Heart left ventricle (tissue), 16 donors: ENCODE measurements around the gene ZDHHC14. TPM values are rescaled to one million over a fixed set of nuclear protein-coding genes. Genes with fewer than 3 reads are reported as not detected.

ENCODE experiments used
- ATAC-seq, 4 donors: fragments of 200-7000 bp; cut with Tn5 transposase; one replicate each; pipeline ENCODE4 v1.9.1; 2020 to 2022; ENCODE audit warnings: moderate library complexity in 4 of 4, mild to moderate bottlenecking in 3 of 4, moderate number of reproducible peaks in 1 of 4
- DNase-seq, 5 donors: peaks; one replicate each; pipeline ENCODE4 v3.0.0-alpha.2; 2020
- H3K27ac ChIP-seq, 12 donors: fragments of 200-600 bp; sonication (generic) in 4 of 12; one replicate each; pipeline versions ENCODE4 v1.5.0 to v1.8.0; 2016 to 2022; ENCODE audit warnings: mild to moderate bottlenecking in 2 of 12
- H3K27me3 ChIP-seq, 9 donors: fragments of 200-600 bp; sonication (generic) in 2 of 9; one replicate each; pipeline versions ENCODE4 v1.5.1 to v1.8.0; 2016 to 2022; ENCODE audit warnings: mild to moderate bottlenecking in 3 of 9
- H3K36me3 ChIP-seq, 9 donors: fragments of 200-600 bp; sonication (generic) in 2 of 9; one replicate each; pipeline versions ENCODE4 v1.5.0 to v1.8.0; 2018 to 2022; ENCODE audit warnings: mild to moderate bottlenecking in 2 of 9
- H3K4me1 ChIP-seq, 12 donors: fragments of 200-600 bp; sonication (generic) in 4 of 12; one replicate each; pipeline versions ENCODE4 v1.5.0 to v1.8.0; 2016 to 2022; ENCODE audit warnings: mild to moderate bottlenecking in 3 of 12
- H3K4me3 ChIP-seq, 12 donors: fragments of 200-600 bp; sonication (generic) in 4 of 12; one replicate each; pipeline versions ENCODE4 v1.5.0 to v1.8.0; 2017 to 2022; ENCODE audit warnings: mild to moderate bottlenecking in 9 of 12, moderate library complexity in 4 of 12
- H3K9me3 ChIP-seq, 12 donors: fragments of 200-600 bp; sonication (generic) in 4 of 12; one replicate each; pipeline versions ENCODE4 v1.5.0 to v1.8.0; 2016 to 2022; ENCODE audit warnings: mild to moderate bottlenecking in 1 of 12
- POLR2A ChIP-seq, 2 donors: fragments of 450-650 bp; IDR thresholded peaks; one replicate each; pipeline ENCODE4 v1.6.1; 2017; ENCODE audit warnings: antibody characterized with exemption in 2 of 2, mild to moderate bottlenecking in 2 of 2, moderate library complexity in 2 of 2
- WGBS, 4 donors: extraction: QIAGEN DNeasy Blood & Tissue Kit in 2 of 4; methylation state at CpG; one replicate each; pipeline versions ENCODE4 v1.1.5 to v1.1.7; 2013 to 2018; 5-methylcytosine and 5-hydroxymethylcytosine counted together
- intact Hi-C, 10 donors: fragments of 100-400 bp; cut with DNase I; formaldehyde crosslinking; loops; one replicate each; pipeline versions ENCODE4 v1.11.1 to v1.14.2; 2022
- polyA plus RNA-seq, 2 donors: library from polyadenylated mRNA; stranded (reverse); fragments of 200-250 nt; gene quantifications; one replicate each; pipeline ENCODE4 v1.2.3, GENCODE V29; 2013
- total RNA-seq, 9 donors: library from RNA; depleted of rRNA in 2 of 9; stranded (reverse); fragments of >200 nt in 2 of 9; fragmentation: NEBNext Ultra II Directional in 3 of 9; extraction: Animal tissue kit (Norgen Biotek cat#: 25700) in 3 of 9; gene quantifications; one replicate each; pipeline versions ENCODE4 v1.1.0 to v1.2.4, GENCODE V29; 2016 to 2023
- TF ChIP-seq, protein P1 (sequence below), 12 donors: fragments of 200-600 bp; sonication (generic) in 4 of 12; IDR thresholded peaks; one replicate each; pipeline versions ENCODE4 v1.5.0 to v1.8.0; 2018 to 2022; ENCODE audit warnings: antibody characterized with exemption in 12 of 12, mild to moderate bottlenecking in 5 of 12
- donor health status: ischemic (EF 13 %, LVEDD 7.1; RV severe dilation, severe dysfunction).
- donor health status: healthy with polysubstance abuse.
- donor health status: DM: no; HTN: yes; CAD: no.
- donor health status: DM: no; HTN: no; CAD: no.
- donor health status: ischemic (EF 25% LVEDD 6.9; RV normal size, moderate dysfunction).
- donor health status: ischemic (EF 25% LVEDD 5.7; RV mildly dilated, moderate dysfunction).
- donor health status: healthy.
- donor health status: DM: yes; HTN: yes; CAD: no.
- donor health status: ischemic (EF 35%, LVEDD 5.7; RV mildly dilated, moderate dysfunction).
- donor health status: nonischemic (EF 11% LVEDD 7.7; RV severe dilation, severe dysfunction).
- donor health status: DM: yes; HTN: yes; CAD: no.
- donor health status: PGD.
- donor health status: ischemic (EF 29% LVEDD 5.4; RV normal size, mild dysfunction).
- donor health status: nonischemic (EF 23%, LVEDD 6.1; RV moderate dilation, normal function).

Gene ZDHHC14
- total and polyA plus RNA-seq, 11 donors, result 7.0 to 25.8 (median 15.4) TPM

DNA sequence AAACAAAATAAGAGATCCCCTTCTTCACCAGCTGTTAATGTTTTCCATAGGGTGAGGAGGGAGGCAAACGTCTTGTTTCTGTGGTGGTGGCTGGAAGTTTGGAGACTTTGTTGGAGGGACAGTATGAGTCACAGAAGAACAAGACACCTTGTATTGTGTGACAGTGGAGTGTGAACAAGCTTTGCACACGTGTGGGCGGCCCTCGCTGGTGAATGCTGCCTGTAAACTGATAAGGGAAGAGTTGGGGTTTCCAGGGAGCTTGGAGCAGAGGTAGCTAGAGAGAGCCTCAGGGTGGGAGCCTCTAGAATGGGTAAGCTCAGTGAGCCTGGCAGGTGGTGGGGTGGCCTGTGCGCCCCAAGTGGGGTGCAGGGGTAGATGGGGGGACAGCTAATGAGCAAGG is 78.3 kb downstream of the ZDHHC14 start:
- H3K36me3 ChIP-seq, result no peaks in the 10 kb centered on the region
- 87 to 94% (median 89%) methylated on average over 5 of the region's 5 CpGs for WGBS, 4 donors
- H3K4me1 ChIP-seq, result peaks cover 0 to 45% (median 25%) of the 10 kb centered on the region in 12 donors
- no peak overlapping the region for H3K27ac ChIP-seq
- TF ChIP-seq, protein P1, sequence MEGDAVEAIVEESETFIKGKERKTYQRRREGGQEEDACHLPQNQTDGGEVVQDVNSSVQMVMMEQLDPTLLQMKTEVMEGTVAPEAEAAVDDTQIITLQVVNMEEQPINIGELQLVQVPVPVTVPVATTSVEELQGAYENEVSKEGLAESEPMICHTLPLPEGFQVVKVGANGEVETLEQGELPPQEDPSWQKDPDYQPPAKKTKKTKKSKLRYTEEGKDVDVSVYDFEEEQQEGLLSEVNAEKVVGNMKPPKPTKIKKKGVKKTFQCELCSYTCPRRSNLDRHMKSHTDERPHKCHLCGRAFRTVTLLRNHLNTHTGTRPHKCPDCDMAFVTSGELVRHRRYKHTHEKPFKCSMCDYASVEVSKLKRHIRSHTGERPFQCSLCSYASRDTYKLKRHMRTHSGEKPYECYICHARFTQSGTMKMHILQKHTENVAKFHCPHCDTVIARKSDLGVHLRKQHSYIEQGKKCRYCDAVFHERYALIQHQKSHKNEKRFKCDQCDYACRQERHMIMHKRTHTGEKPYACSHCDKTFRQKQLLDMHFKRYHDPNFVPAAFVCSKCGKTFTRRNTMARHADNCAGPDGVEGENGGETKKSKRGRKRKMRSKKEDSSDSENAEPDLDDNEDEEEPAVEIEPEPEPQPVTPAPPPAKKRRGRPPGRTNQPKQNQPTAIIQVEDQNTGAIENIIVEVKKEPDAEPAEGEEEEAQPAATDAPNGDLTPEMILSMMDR (IDR thresholded peaks at IDR 0.05), result no peak
- no peak for TF ChIP-seq POLR2A (IDR thresholded peaks at IDR 0.05)
- no peak overlapping the region for H3K4me3 ChIP-seq
- no peaks in the 10 kb centered on the region for H3K9me3 ChIP-seq
- no peaks in the 10 kb centered on the region for H3K27me3 ChIP-seq
- intact Hi-C loops, result no loop called here
- DNase-seq (no peak), ATAC-seq (no peak)

DNA sequence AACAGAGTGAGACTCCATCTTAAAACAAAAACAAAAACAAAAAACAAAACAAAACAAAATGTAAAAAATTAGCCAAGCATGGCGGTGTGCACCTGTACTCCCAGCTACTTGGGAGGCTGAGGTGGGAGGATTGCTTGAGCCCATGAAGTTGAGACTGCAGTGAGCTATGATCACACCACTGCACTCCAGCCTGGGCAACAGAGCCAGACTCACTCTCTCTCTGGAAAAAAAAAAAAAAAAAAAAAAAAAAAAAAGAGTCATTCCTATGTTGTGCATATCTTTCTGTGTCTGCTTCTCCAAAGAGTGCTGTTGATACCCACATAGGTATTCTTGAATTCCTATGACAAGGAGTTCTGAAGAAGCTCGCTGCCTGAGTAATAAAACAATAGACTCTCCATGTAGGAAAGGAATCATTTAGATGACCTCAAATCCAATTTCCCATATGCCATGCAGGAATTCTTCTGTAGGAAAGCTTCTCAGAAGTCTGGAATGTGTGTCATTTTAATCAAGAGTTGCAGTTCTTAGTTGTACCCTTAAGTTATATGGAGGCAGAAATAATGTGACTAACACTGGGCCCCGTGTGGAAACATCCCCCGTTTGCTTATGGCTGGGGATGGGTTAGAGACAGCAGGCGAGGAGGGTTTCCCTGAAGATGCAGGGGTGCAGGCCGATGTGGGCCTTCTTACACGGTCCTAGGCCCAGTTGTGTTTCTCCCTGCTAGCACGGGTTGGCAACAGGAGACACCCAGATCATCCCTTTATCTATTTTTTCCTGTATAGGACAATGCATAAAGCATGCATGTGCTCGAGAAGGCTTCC is 79.4 kb downstream of the ZDHHC14 start:
- Histone ChIP-seq H3K4me3 (no peak overlapping the region), H3K9me3 (no peaks in the 10 kb centered on the region), H3K4me1 (peaks cover 0 to 43% (median 24%) of the 10 kb centered on the region in 12 donors), H3K27me3 (no peaks in the 10 kb centered on the region), H3K36me3 (no peaks in the 10 kb centered on the region), H3K27ac (peak overlapping the region in 4 of 12 donors; percentile 28 to 50 (median 44))
- intact Hi-C loops, result loop anchor here in 1 of 10 donors (5.0 kb wide), 1 partner anchor 52 kb away; no protein-coding TSS in a partner anchor
- ATAC-seq (peak in 3 of 4 donors; percentile 7 to 15 (median 9)), DNase-seq (no peak)
- WGBS, 4 donors, result 63 to 81% (median 67%) methylated on average over 9 of the region's 9 CpGs
- TF ChIP-seq, protein P1 (IDR thresholded peaks at IDR 0.05), result no peak
- TF ChIP-seq POLR2A (IDR thresholded peaks at IDR 0.05), result no peak

DNA sequence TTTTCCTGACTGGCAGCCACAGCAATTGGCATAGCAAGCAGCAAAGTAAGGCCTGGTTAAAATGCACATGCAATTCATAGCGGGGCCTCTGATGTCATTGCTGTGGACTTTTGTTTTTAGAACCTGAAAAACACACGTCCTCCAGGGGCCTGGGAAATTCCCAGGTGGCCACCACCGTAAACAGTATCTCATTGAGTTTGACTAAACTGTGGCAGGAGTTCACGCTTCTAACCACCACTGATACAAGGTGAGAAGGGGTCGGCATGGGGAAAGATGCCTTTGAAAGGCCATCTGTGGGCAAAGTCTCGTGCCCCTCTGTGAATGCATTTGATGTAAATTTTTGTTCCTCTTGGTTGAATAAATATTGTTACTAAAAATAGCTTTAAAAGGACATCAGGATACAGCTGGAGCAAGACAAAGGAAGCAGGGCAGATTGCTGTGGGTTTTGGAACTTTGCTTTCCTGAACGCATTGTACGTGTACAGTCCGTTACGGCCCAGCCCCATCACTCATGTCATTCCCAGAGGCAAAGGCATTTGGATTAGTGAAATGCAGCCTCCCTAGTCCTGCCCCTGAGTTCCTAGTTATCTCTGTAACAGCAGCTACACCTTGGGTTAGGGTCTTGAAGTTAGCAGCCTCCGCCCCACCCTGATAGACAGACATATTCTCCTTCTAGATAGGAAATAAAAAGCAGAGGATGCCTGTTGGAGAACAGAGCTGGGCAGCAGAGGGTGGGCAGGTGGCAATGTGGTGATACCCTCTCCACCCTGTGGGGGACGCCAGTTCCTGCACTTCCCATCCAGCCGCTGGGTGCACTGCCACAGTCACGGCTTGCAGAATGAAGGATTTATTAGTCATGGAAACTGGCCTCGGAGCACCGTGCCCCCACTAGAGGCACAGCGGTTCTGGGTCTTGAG is 80.3 kb downstream of the ZDHHC14 start:
- H3K4me3 ChIP-seq, result no peak overlapping the region
- peak overlapping the region in 9 of 12 donors; percentile 17 to 54 (median 40) for H3K27ac ChIP-seq
- H3K4me1 ChIP-seq, result peaks cover 0 to 36% (median 20%) of the 10 kb centered on the region in 12 donors
- H3K27me3 ChIP-seq, result no peaks in the 10 kb centered on the region
- TF ChIP-seq POLR2A (IDR thresholded peaks at IDR 0.05), result no peak
- TF ChIP-seq, protein P1 (IDR thresholded peaks at IDR 0.05), result peak in 1 of 12 donors; percentile 19
- no peaks in the 10 kb centered on the region for H3K36me3 ChIP-seq
- intact Hi-C loops, result loop anchor here in 1 of 10 donors (5.0 kb wide), 1 partner anchor 51 kb away; no protein-coding TSS in a partner anchor
- peak; percentile 36 to 74 (median 40) for ATAC-seq
- 52 to 66% (median 60%) methylated on average over 17 of the region's 17 CpGs for WGBS, 4 donors
- H3K9me3 ChIP-seq, result no peaks in the 10 kb centered on the region
- no peak for DNase-seq
